Liver (tissue), 9 donors: Measurements from ENCODE around the gene EMSY. TPM values are rescaled to one million over a fixed set of nuclear protein-coding genes. Genes with fewer than 3 reads are reported as not detected.

Experiments
- DNase-seq: peaks from one replicate; pipeline ENCODE4 v3.0.0-alpha.2; 2017; ENCODE audit warnings: low spot score
- H3K27ac ChIP-seq, 2 donors: one replicate each; pipeline ENCODE4 v1.7.0; 2013; ENCODE audit warnings: inconsistent platforms in 2 of 2, low read length in 2 of 2, control low read depth in 1 of 2, low read depth in 1 of 2, mild to moderate bottlenecking in 1 of 2
- H3K27me3 ChIP-seq, 4 donors: one replicate each; pipeline versions ENCODE4 v1.6.1 to v1.7.0; 2013; ENCODE audit warnings: low read length in 3 of 4, inconsistent platforms in 1 of 4, mild to moderate bottlenecking in 1 of 4, moderate library complexity in 1 of 4; ENCODE audit not compliant: control insufficient read depth in 4 of 4, insufficient read depth in 4 of 4
- H3K36me3 ChIP-seq, 4 donors: one replicate each; pipeline versions ENCODE4 v1.6.1 to v1.7.0; 2013; ENCODE audit warnings: low read length in 3 of 4, mild to moderate bottlenecking in 3 of 4, low read depth in 1 of 4, moderate library complexity in 1 of 4; ENCODE audit not compliant: control insufficient read depth in 4 of 4, insufficient read depth in 3 of 4
- H3K4me1 ChIP-seq, 4 donors: one replicate each; pipeline versions ENCODE4 v1.6.1 to v1.7.0; 2013; ENCODE audit warnings: low read length in 3 of 4, mild to moderate bottlenecking in 3 of 4, moderate library complexity in 1 of 4; ENCODE audit not compliant: control insufficient read depth in 4 of 4, insufficient read depth in 4 of 4
- H3K4me3 ChIP-seq, 3 donors: one replicate each; pipeline versions ENCODE4 v1.6.1 to v1.7.0; 2013; ENCODE audit warnings: low read length in 3 of 3, control low read depth in 1 of 3, low read depth in 1 of 3, mild to moderate bottlenecking in 1 of 3
- H3K9ac ChIP-seq, 2 donors: one replicate each; pipeline ENCODE4 v1.7.0; 2013; ENCODE audit warnings: low read length in 2 of 2, mild to moderate bottlenecking in 2 of 2, moderate library complexity in 2 of 2, control low read depth in 1 of 2, low read depth in 1 of 2
- H3K9me3 ChIP-seq, 4 donors: one replicate each; pipeline versions ENCODE4 v1.6.1 to v1.7.0; 2013; ENCODE audit warnings: low read length in 3 of 4; ENCODE audit not compliant: control insufficient read depth in 4 of 4
- EGR1 ChIP-seq, 2 donors: IDR thresholded peaks; 2 replicates each; pipeline ENCODE4 v1.6.1; 2016 to 2018; ENCODE audit warnings: antibody characterized with exemption in 2 of 2, low read depth in 2 of 2
- FOXA1 ChIP-seq: IDR thresholded peaks from 2 replicates; pipeline ENCODE4 v1.6.1; 2016; ENCODE audit warnings: antibody characterized with exemption
- FOXA2 ChIP-seq: IDR thresholded peaks from 2 replicates; pipeline ENCODE4 v1.6.1; 2016; ENCODE audit warnings: antibody characterized with exemption
- GABPA ChIP-seq, 2 donors: IDR thresholded peaks in 1 of 2; conservative IDR thresholded peaks in 1 of 2; 2 replicates each; pipeline ENCODE4 v1.6.1; 2016; ENCODE audit warnings: antibody characterized with exemption in 2 of 2, mild to moderate bottlenecking in 1 of 2, moderate library complexity in 1 of 2
- HNF4A ChIP-seq, 2 donors: conservative IDR thresholded peaks; 2 replicates each; pipeline ENCODE4 v1.6.1; 2016; ENCODE audit warnings: antibody characterized with exemption in 2 of 2, mild to moderate bottlenecking in 2 of 2
- HNF4G ChIP-seq: IDR thresholded peaks from 2 replicates; pipeline ENCODE4 v1.6.1; 2016; ENCODE audit warnings: antibody characterized with exemption
- JUND ChIP-seq, 2 donors: IDR thresholded peaks; 2 replicates each; pipeline ENCODE4 v1.6.1; 2016; ENCODE audit warnings: antibody characterized with exemption in 2 of 2
- NR2F2 ChIP-seq: IDR thresholded peaks from 2 replicates; pipeline ENCODE4 v1.6.1; 2016; ENCODE audit warnings: antibody characterized with exemption
- RAD21 ChIP-seq, 2 donors: IDR thresholded peaks; 2 replicates each; pipeline ENCODE4 v1.6.1; 2016; ENCODE audit warnings: antibody characterized with exemption in 2 of 2, mild to moderate bottlenecking in 2 of 2
- RXRA ChIP-seq, 2 donors: IDR thresholded peaks; 2 replicates each; pipeline ENCODE4 v1.6.1; 2017 to 2018; ENCODE audit warnings: antibody characterized with exemption in 2 of 2, mild to moderate bottlenecking in 1 of 2
- SP1 ChIP-seq: IDR thresholded peaks from 2 replicates; pipeline ENCODE4 v1.6.1; 2018; ENCODE audit warnings: antibody characterized with exemption, mild to moderate bottlenecking
- TAF1 ChIP-seq: conservative IDR thresholded peaks from 2 replicates; pipeline ENCODE4 v1.6.1; 2016; ENCODE audit warnings: antibody characterized with exemption, mild to moderate bottlenecking
- YY1 ChIP-seq: IDR thresholded peaks from 2 replicates; pipeline ENCODE4 v1.6.1; 2016; ENCODE audit warnings: antibody characterized with exemption, mild to moderate bottlenecking
- whole genome bisulfite sequencing: extraction: QIAGEN DNeasy Blood & Tissue Kit; methylation state at CpG from one replicate; pipeline ENCODE4 v1.1.7; 2013; 5-methylcytosine and 5-hydroxymethylcytosine counted together
- polyA plus RNA-seq, 2 donors: library from polyadenylated mRNA; stranded (reverse) in 1 of 2; unstranded in 1 of 2; fragments of 200-250 nt in 1 of 2; fragments of >200 nt in 1 of 2; fragmentation: Nextera tagmentation in 1 of 2; extraction: Ambion mirVana in 1 of 2; gene quantifications; one replicate each; pipeline versions ENCODE4 v1.2.1 to v1.2.3, GENCODE V29; 2013 to 2015
- total RNA-seq, 2 donors: library from RNA; depleted of rRNA; stranded (reverse); fragments of >200 nt; gene quantifications; one replicate each; pipeline ENCODE4 v1.2.3, GENCODE V29; 2014
- TF ChIP-seq, protein P1 (sequence below): IDR thresholded peaks from 2 replicates; pipeline ENCODE4 v1.6.1; 2016; ENCODE audit warnings: antibody characterized with exemption
- TF ChIP-seq, protein P2 (sequence below): IDR thresholded peaks from 2 replicates; pipeline ENCODE4 v1.6.1; 2016; ENCODE audit warnings: antibody characterized with exemption, mild to moderate bottlenecking
- TF ChIP-seq, protein P3 (sequence below): fragments of 150-350 bp; IDR thresholded peaks from 2 replicates; pipeline ENCODE4 v1.5.1; 2017; ENCODE audit warnings: improper control_type of control experiment, low read depth, low read length; ENCODE audit not compliant: missing input control
- TF ChIP-seq, protein P4 (sequence below): IDR thresholded peaks from 2 replicates; pipeline ENCODE4 v1.6.1; 2016; ENCODE audit warnings: antibody characterized with exemption
- TF ChIP-seq, protein P5 (sequence below): IDR thresholded peaks from 2 replicates; pipeline ENCODE4 v1.6.1; 2016; ENCODE audit warnings: antibody characterized with exemption
- donor health status: healthy.
- donor health status: healthy.
- donor health status: healthy.
- donor health status: healthy.
- donor health status: healthy.

The EMSY gene
- total and polyA plus RNA-seq, 4 donors = 4.2 to 14.8 (median 8.9) TPM

DNA sequence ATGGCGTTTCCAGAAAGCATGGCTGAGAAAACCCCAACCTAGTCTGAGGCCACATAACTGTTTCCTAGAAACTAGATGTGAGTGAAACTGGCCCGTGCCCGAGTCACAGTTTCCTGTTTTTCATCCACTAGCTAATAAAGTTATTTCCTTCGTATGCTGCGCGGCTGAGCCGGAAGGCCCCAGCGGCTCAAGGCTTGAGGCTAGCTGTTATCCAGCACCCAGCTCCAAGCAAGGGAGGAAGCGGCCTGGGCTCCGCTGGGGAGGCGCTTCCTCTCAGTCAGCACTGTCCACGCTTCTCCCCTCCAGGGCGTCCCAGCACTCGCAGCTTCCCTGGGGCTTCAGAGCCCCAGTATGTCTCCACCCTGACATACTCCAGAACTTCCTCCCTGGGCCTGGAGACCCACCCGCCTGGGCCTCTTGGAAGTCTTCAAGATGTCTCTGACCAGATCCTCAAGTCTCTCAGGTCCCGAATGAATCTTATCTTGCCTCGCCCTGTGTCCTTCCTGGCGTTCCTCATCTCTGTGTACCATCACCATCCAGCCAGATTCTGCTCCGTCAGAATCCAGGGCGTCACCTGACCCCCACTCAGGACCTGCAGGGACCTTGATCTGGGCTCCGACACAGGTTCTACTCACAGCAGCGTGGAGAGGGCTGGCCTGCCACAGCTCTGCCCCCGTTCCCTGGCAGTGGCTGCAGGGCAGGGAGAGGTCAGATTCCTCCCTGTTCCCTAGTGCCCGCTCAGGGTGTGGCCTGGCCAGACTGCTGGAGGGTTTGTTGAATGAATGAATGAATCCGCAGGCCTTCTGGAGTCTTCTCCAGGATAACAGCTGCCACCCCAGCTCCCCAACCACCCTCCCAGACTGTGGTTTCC is 143.9 kb downstream of the EMSY start:
- no peak for DNase-seq
- WGBS = 62% methylated on average over 25 of the region's 25 CpGs
- no peak overlapping the region for H3K4me3 ChIP-seq
- no peaks in the 10 kb centered on the region for H3K27me3 ChIP-seq
- peak overlapping the region; percentile 70 for H3K27ac ChIP-seq
- peak; percentile 31 for TF ChIP-seq SP1
- peak; percentile 28 for TF ChIP-seq YY1
- peak; percentile 16 to 52 for TF ChIP-seq RAD21 (IDR thresholded peaks at IDR 0.05)
- no peak for TF ChIP-seq RXRA (IDR thresholded peaks at IDR 0.05)
- TF ChIP-seq HNF4G = no peak
- TF ChIP-seq EGR1 (IDR thresholded peaks at IDR 0.05; ENCODE audit: low read depth in 2 of 2) = no peak
- TF ChIP-seq GABPA (IDR thresholded peaks at IDR 0.05 in 1 of 2, conservative IDR thresholded peaks at IDR 0.05 in 1 of 2) = no peak
- TF ChIP-seq, protein P1, sequence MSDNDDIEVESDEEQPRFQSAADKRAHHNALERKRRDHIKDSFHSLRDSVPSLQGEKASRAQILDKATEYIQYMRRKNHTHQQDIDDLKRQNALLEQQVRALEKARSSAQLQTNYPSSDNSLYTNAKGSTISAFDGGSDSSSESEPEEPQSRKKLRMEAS = no peak
- TF ChIP-seq, protein P2, sequence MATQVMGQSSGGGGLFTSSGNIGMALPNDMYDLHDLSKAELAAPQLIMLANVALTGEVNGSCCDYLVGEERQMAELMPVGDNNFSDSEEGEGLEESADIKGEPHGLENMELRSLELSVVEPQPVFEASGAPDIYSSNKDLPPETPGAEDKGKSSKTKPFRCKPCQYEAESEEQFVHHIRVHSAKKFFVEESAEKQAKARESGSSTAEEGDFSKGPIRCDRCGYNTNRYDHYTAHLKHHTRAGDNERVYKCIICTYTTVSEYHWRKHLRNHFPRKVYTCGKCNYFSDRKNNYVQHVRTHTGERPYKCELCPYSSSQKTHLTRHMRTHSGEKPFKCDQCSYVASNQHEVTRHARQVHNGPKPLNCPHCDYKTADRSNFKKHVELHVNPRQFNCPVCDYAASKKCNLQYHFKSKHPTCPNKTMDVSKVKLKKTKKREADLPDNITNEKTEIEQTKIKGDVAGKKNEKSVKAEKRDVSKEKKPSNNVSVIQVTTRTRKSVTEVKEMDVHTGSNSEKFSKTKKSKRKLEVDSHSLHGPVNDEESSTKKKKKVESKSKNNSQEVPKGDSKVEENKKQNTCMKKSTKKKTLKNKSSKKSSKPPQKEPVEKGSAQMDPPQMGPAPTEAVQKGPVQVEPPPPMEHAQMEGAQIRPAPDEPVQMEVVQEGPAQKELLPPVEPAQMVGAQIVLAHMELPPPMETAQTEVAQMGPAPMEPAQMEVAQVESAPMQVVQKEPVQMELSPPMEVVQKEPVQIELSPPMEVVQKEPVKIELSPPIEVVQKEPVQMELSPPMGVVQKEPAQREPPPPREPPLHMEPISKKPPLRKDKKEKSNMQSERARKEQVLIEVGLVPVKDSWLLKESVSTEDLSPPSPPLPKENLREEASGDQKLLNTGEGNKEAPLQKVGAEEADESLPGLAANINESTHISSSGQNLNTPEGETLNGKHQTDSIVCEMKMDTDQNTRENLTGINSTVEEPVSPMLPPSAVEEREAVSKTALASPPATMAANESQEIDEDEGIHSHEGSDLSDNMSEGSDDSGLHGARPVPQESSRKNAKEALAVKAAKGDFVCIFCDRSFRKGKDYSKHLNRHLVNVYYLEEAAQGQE = no peak
- no peak for TF ChIP-seq FOXA2
- peak; percentile 78 for TF ChIP-seq NR2F2
- H3K36me3 ChIP-seq = no peaks in the 10 kb centered on the region
- H3K4me1 ChIP-seq = no peaks in the 10 kb centered on the region
- H3K9ac ChIP-seq = no peak overlapping the region
- no peaks in the 10 kb centered on the region for H3K9me3 ChIP-seq

- no peak for TF ChIP-seq HNF4A (conservative IDR thresholded peaks at IDR 0.05)
- no peak for TF ChIP-seq FOXA2
- TF ChIP-seq, protein P3, sequence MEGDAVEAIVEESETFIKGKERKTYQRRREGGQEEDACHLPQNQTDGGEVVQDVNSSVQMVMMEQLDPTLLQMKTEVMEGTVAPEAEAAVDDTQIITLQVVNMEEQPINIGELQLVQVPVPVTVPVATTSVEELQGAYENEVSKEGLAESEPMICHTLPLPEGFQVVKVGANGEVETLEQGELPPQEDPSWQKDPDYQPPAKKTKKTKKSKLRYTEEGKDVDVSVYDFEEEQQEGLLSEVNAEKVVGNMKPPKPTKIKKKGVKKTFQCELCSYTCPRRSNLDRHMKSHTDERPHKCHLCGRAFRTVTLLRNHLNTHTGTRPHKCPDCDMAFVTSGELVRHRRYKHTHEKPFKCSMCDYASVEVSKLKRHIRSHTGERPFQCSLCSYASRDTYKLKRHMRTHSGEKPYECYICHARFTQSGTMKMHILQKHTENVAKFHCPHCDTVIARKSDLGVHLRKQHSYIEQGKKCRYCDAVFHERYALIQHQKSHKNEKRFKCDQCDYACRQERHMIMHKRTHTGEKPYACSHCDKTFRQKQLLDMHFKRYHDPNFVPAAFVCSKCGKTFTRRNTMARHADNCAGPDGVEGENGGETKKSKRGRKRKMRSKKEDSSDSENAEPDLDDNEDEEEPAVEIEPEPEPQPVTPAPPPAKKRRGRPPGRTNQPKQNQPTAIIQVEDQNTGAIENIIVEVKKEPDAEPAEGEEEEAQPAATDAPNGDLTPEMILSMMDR = no peak
- TF ChIP-seq TAF1 = no peak
- TF ChIP-seq GABPA (IDR thresholded peaks at IDR 0.05 in 1 of 2, conservative IDR thresholded peaks at IDR 0.05 in 1 of 2) = no peak
- TF ChIP-seq, protein P4, sequence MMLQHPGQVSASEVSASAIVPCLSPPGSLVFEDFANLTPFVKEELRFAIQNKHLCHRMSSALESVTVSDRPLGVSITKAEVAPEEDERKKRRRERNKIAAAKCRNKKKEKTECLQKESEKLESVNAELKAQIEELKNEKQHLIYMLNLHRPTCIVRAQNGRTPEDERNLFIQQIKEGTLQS = no peak
- TF ChIP-seq, protein P2 = no peak
- TF ChIP-seq RAD21 (IDR thresholded peaks at IDR 0.05) = no peak
- TF ChIP-seq RXRA (IDR thresholded peaks at IDR 0.05) = no peak
- no peak for TF ChIP-seq HNF4G
- no peak for TF ChIP-seq NR2F2
- no peak for TF ChIP-seq YY1
- no peak for TF ChIP-seq EGR1 (IDR thresholded peaks at IDR 0.05; ENCODE audit: low read depth in 2 of 2)
- no peak for TF ChIP-seq JUND (IDR thresholded peaks at IDR 0.05)
- TF ChIP-seq SP1 = no peak
- TF ChIP-seq, protein P5, sequence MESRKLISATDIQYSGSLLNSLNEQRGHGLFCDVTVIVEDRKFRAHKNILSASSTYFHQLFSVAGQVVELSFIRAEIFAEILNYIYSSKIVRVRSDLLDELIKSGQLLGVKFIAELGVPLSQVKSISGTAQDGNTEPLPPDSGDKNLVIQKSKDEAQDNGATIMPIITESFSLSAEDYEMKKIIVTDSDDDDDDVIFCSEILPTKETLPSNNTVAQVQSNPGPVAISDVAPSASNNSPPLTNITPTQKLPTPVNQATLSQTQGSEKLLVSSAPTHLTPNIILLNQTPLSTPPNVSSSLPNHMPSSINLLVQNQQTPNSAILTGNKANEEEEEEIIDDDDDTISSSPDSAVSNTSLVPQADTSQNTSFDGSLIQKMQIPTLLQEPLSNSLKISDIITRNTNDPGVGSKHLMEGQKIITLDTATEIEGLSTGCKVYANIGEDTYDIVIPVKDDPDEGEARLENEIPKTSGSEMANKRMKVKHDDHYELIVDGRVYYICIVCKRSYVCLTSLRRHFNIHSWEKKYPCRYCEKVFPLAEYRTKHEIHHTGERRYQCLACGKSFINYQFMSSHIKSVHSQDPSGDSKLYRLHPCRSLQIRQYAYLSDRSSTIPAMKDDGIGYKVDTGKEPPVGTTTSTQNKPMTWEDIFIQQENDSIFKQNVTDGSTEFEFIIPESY = no peak
- TF ChIP-seq FOXA1 = no peak
- TF ChIP-seq, protein P1 = no peak
- no peaks in the 10 kb centered on the region for H3K36me3 ChIP-seq
- 94% methylated on average over 10 of the region's 10 CpGs for WGBS
These were observed 144.7 kb downstream of the EMSY start for GRCh38 chr11:76589477-76589876.

More at GRCh38 chr11:76589477-76589876, 144.7 kb downstream of the EMSY start:
- H3K9ac ChIP-seq = no peak overlapping the region
- H3K4me3 ChIP-seq = no peak overlapping the region
- no peaks in the 10 kb centered on the region for H3K4me1 ChIP-seq
- H3K27me3 ChIP-seq = no peaks in the 10 kb centered on the region
- H3K9me3 ChIP-seq = no peaks in the 10 kb centered on the region
- H3K27ac ChIP-seq = no peak overlapping the region
- no peak for DNase-seq
